Measurements from ENCODE around the gene SORCS2. TPM values are rescaled to one million over a fixed set of nuclear protein-coding genes. Genes with fewer than 3 reads are reported as not detected.

The SORCS2 gene
- total and polyA plus RNA-seq, 2 of the 13 experiments (the other 11 are each of a cell fraction or from before 2014, with no cell fraction given), result 0.82 to 1.0 TPM

DNA sequence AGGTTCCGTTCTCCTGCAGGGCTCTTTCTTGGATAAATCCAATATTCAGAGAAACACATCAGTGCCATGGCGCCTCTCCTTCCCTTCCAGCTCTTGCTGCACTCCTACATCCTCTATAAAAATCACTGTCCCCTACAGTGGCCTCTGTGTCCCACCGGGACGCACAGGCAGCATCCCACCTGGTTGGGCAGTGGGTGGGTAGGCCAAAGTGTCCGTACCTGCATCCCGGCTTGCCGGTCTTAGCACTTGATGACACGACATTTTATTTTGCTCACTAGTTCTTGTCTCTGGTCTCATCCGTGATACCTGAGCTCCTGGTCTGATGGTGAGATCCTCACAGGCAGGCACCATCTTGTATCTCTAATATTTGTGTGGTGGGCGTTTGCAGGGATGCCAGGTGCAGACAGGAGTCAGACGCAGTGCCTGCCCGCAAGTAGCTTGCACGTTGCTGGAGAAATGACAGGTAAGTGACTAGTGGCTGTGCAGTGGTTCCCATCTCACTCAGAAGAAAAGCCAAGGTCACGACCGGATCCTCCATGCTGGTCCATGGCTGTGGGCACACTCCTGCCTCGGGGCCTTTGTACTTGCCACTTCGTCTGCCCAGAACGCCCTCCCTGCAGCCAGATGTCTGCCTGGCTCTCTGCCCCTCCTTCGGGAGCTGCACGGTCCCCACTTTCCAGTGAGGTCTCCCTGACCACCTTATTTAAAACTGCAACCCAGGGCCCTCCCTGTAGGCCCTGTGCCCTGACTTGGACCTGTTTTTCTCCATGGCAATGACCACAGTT is 109.7 kb downstream of the SORCS2 start:
- Histone ChIP-seq H2AFZ (ENCODE audit: low read length) (no peak overlapping the region), H3K4me3 (replicated peaks in 1 of 3; ENCODE audit: insufficient read depth in 1 of 3, low read depth in 2 of 3, low read length in 3 of 3) (no peak overlapping the region), H3K9me3 (ENCODE audit: low read length) (no peaks in the 10 kb centered on the region), H3K27me3 (ENCODE audit: control insufficient read depth in 1 of 2, insufficient read depth in 2 of 2, low read length in 2 of 2) (peaks cover 27 to 90% of the 10 kb centered on the region in 2 experiments), H4K20me1 (ENCODE audit: insufficient read depth, low read length) (no peaks in the 10 kb centered on the region), H3K4me2 (ENCODE audit: low read depth, low read length) (no peak overlapping the region), H3K79me2 (ENCODE audit: insufficient read depth, low read length) (no peaks in the 10 kb centered on the region), H3K4me1 (ENCODE audit: insufficient read depth, low read length) (no peaks in the 10 kb centered on the region), H3K27ac (ENCODE audit: extremely low read length, insufficient read depth, low read length) (no peak overlapping the region), H3K36me3 (replicated peaks in 1 of 2; ENCODE audit: control insufficient read depth in 1 of 2, insufficient read depth in 2 of 2, low read length in 2 of 2) (no peaks in the 10 kb centered on the region), H3K9ac (ENCODE audit: insufficient read depth, low read depth, low read length) (no peak overlapping the region)
- ATAC-seq, result no peak
- WGBS (ENCODE audit: low lambda C conversion rate), result 26% methylated on average over 18 of the region's 20 CpGs
- DNase-seq (ENCODE audit: low spot score), result no peak
- CTCF ChIA-PET (ENCODE audit: low intra/inter-chr PET ratio, low total read pairs), result no interaction called here
- TF ChIP-seq ZNF101 (CRISPR knock-in tag; IDR thresholded peaks at IDR 0.05; ENCODE audit: borderline replicate concordance, low read depth) (no peak), MAFK (conservative IDR thresholded peaks at IDR 0.05 in 1 of 2, IDR thresholded peaks at IDR 0.05 in 1 of 2; ENCODE audit: low read length in 2 of 2) (0 out of 4 replicates have a peak, but pooled peaks of 1 of the 2 experiments have one; percentile 6)
- POLR2A ChIA-PET, result no interaction called here
- no TSS peak for BruUV-seq (replicated peaks)
- in situ Hi-C loops (cut with HindIII; ENCODE audit: extremely low pct_ligation_motif_present, low pct_unique_long_range_greater_than_20kb), result no loop called here
- FAIRE-seq, result no peak
- intact Hi-C loops (cut with micrococcal nuclease; ENCODE audit: unreplicated experiment), result no loop called here

DNA sequence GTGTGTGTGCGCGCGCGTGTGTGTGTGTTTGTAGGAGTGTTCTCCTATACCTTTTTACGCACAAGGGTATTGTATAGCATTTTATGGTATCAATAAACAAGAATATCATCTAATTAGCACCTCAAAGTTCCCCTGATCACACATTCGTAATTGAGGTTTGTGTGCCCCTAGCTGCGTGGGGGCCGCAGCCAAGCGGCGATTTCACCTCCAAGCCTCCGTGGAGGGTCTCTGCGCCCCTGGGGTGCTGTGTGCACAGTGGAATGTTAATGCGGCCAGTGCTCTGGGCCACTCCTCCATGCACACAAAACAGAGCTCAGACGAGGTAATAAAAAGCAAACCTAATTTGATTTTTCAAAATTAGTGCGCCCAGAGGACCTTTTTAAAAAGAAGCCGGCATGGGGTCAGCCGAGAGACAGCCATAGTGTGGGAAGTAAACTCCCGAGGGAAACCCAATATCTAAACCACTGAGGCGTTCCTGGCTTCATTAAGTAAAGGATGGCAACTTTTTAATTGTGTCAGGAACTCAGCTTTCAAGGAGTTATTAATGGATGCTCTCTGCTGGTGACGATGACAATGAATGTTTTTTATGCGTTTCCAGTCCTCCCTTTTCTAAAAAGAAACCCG is 110.6 kb downstream of the SORCS2 start:
- Histone ChIP-seq H3K4me2 (ENCODE audit: low read depth, low read length) (no peak overlapping the region), H3K36me3 (replicated peaks in 1 of 2; ENCODE audit: control insufficient read depth in 1 of 2, insufficient read depth in 2 of 2, low read length in 2 of 2) (no peaks in the 10 kb centered on the region), H3K4me3 (replicated peaks in 1 of 3; ENCODE audit: insufficient read depth in 1 of 3, low read depth in 2 of 3, low read length in 3 of 3) (no peak overlapping the region), H3K4me1 (ENCODE audit: insufficient read depth, low read length) (no peaks in the 10 kb centered on the region), H2AFZ (ENCODE audit: low read length) (no peak overlapping the region), H3K9me3 (ENCODE audit: low read length) (no peaks in the 10 kb centered on the region), H3K79me2 (ENCODE audit: insufficient read depth, low read length) (no peaks in the 10 kb centered on the region), H3K27ac (ENCODE audit: extremely low read length, insufficient read depth, low read length) (no peak overlapping the region), H3K27me3 (ENCODE audit: control insufficient read depth in 1 of 2, insufficient read depth in 2 of 2, low read length in 2 of 2) (peaks cover 25 to 93% of the 10 kb centered on the region in 2 experiments), H3K9ac (ENCODE audit: insufficient read depth, low read depth, low read length) (no peak overlapping the region), H4K20me1 (ENCODE audit: insufficient read depth, low read length) (no peaks in the 10 kb centered on the region)
- in situ Hi-C loops (cut with HindIII; ENCODE audit: extremely low pct_ligation_motif_present, low pct_unique_long_range_greater_than_20kb), result no loop called here
- ChIA-PET POLR2A (no interaction called here), CTCF (ENCODE audit: low intra/inter-chr PET ratio, low total read pairs) (no interaction called here)
- ATAC-seq (no peak), DNase-seq (ENCODE audit: low spot score) (no peak), FAIRE-seq (no peak)
- no TSS peak for BruUV-seq (replicated peaks)
- TF ChIP-seq ARHGAP35 (CRISPR knock-in tag; IDR thresholded peaks at IDR 0.05; ENCODE audit: borderline replicate concordance), result no peak
- no peak for TF ChIP-seq NFKB2 (CRISPR knock-in tag; IDR thresholded peaks at IDR 0.05; ENCODE audit: borderline replicate concordance)
- no peak for TF ChIP-seq ZNF780A (CRISPR knock-in tag; IDR thresholded peaks at IDR 0.05)
- TF ChIP-seq, protein P1, sequence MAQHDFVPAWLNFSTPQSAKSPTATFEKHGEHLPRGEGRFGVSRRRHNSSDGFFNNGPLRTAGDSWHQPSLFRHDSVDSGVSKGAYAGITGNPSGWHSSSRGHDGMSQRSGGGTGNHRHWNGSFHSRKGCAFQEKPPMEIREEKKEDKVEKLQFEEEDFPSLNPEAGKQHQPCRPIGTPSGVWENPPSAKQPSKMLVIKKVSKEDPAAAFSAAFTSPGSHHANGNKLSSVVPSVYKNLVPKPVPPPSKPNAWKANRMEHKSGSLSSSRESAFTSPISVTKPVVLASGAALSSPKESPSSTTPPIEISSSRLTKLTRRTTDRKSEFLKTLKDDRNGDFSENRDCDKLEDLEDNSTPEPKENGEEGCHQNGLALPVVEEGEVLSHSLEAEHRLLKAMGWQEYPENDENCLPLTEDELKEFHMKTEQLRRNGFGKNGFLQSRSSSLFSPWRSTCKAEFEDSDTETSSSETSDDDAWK (CRISPR knock-in tag; IDR thresholded peaks at IDR 0.05), result no peak
- TF ChIP-seq ZFP36 (IDR thresholded peaks at IDR 0.05; ENCODE audit: borderline replicate concordance, low read depth, low read length, partially characterized antibody), result no peak
- TF ChIP-seq SUZ12 (IDR thresholded peaks at IDR 0.05; ENCODE audit: low read depth, low read length), result no peak
- intact Hi-C loops (cut with micrococcal nuclease; ENCODE audit: unreplicated experiment), result no loop called here
- WGBS (ENCODE audit: low lambda C conversion rate), result 12% methylated on average over 22 of the region's 22 CpGs
